Gastrocnemius medialis (tissue), 4 donors: ENCODE measurements around the gene PRKN.

ENCODE experiments used
- POLR2A ChIP-seq, 2 donors: fragments of 450-650 bp; IDR thresholded peaks; one replicate each; pipeline ENCODE4 v1.6.1; 2017; ENCODE audit warnings: antibody characterized with exemption in 2 of 2, mild to moderate bottlenecking in 2 of 2, moderate library complexity in 2 of 2
- TF ChIP-seq, protein P1 (sequence below), 5 experiments: fragments of 450-650 bp in 3 of 5; fragments of 200-600 bp in 2 of 5; sonication (generic) in 2 of 5; IDR thresholded peaks in 4 of 5; conservative IDR thresholded peaks in 1 of 5; 1 replicate in 4 of 5; 2 replicates in 1 of 5; pipeline ENCODE4 v1.5.1; 2016 to 2019; ENCODE audit warnings: antibody characterized with exemption in 5 of 5, mild to moderate bottlenecking in 3 of 5, moderate library complexity in 3 of 5

GRCh38 chr6:162181741-162182401 is 545.7 kb downstream of the PRKN start:
- TF ChIP-seq, protein P1, sequence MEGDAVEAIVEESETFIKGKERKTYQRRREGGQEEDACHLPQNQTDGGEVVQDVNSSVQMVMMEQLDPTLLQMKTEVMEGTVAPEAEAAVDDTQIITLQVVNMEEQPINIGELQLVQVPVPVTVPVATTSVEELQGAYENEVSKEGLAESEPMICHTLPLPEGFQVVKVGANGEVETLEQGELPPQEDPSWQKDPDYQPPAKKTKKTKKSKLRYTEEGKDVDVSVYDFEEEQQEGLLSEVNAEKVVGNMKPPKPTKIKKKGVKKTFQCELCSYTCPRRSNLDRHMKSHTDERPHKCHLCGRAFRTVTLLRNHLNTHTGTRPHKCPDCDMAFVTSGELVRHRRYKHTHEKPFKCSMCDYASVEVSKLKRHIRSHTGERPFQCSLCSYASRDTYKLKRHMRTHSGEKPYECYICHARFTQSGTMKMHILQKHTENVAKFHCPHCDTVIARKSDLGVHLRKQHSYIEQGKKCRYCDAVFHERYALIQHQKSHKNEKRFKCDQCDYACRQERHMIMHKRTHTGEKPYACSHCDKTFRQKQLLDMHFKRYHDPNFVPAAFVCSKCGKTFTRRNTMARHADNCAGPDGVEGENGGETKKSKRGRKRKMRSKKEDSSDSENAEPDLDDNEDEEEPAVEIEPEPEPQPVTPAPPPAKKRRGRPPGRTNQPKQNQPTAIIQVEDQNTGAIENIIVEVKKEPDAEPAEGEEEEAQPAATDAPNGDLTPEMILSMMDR (IDR thresholded peaks at IDR 0.05 in 4 of 5, conservative IDR thresholded peaks at IDR 0.05 in 1 of 5), result no peak
- no peak for TF ChIP-seq POLR2A (IDR thresholded peaks at IDR 0.05)
